Retinal pigment epithelial cell (primary cell): ENCODE data around the gene RMND5A.
"Not testable (repeated sequence)": the region's sequence is repeated elsewhere in the genome, so short reads cannot be mapped to it uniquely, and the experiment has no call there.

Source experiments
- DNase-seq: peaks from one replicate; pipeline ENCODE4 v3.0.0-alpha.2; 2010; ENCODE audit warnings: low read depth
- H3K4me3 ChIP-seq: 2 replicates; pipeline ENCODE4 v1.5.1; 2011; ENCODE audit warnings: mild to moderate bottlenecking, low read length, control low read depth, moderate library complexity
- CTCF ChIP-seq: conservative IDR thresholded peaks from 2 replicates; pipeline ENCODE4 v1.5.1; 2011; ENCODE audit warnings: low read depth, low read length, control low read depth, inconsistent platforms

The RMND5A gene

DNA sequence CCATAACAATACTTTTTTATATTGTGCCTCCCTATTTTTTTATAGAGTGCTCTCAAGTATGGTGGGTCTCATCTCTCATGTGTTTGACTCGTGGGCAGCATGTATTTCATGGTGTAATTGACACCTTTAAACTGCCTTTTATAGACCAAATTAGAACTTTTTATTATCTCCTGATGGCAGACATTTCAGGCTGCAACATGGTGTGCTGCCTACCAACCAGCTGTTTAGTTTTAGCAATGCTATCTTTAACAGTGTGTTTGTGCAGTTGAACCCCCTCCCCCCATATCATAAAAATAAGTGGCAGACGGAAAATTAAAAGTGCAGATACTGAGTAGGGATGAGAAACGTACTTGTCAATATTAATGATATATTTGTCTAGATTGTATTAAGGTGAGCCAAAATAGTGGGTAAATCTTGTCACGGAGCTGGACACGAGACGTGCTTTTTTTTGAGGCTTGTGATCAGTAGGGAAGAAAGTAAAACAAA is 12.0 kb downstream of the RMND5A start:
- not testable (repeated sequence) for DNase-seq, H3K4me3 ChIP-seq

- H3K4me3 ChIP-seq, DNase-seq: not testable (repeated sequence)
These were observed 12.7 kb downstream of the RMND5A start for GRCh38 chr2:86732837-86733236.

DNA sequence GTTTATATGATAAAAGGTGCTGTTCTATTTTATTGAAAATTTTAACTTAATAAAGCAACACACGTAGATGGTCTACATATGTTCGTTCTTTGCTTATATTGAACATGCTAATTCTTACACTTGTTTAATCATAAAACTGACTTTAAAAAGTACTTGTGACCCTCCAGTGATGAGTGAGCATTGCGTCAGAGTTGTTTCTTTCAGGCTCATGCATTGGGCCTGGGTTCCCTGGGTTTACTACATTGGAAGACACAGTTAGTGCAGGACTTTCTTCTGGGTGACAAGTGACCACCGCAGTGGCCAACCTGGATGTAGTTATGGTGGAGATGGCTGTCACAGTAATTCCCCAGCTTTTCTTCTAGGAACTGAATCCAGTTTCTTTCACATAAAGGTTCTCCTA is 13.4 kb downstream of the RMND5A start:
- H3K4me3 ChIP-seq, DNase-seq: not testable (repeated sequence)

DNA sequence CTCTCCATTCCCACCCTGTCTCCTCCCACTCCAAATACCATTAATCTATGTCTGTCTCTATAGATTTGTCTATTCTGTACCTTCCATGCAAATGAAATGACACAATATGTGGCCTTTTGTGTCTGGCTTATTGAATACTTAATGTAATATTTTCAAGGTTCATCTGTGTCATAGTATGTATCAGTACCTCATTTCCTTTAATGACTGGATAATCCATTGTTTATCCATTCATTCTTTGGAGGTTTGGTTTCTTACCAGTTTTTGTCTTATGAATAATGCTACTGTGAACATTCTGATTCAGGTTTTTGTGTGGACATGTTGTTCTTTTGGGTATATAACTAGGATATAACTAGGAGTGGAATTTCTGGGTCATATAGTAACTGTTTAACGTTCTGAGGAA is 14.8 kb downstream of the RMND5A start:
- H3K4me3 ChIP-seq, DNase-seq: not testable (repeated sequence)

GRCh38 chr2:86739485-86739884 is 19.4 kb downstream of the RMND5A start:
- not testable (repeated sequence) for DNase-seq, H3K4me3 ChIP-seq

GRCh38 chr2:86739889-86740288 is 19.8 kb downstream of the RMND5A start:
- not testable (repeated sequence) for H3K4me3 ChIP-seq

GRCh38 chr2:86741889-86742498 is 21.9 kb downstream of the RMND5A start:
- DNase-seq, H3K4me3 ChIP-seq: not testable (repeated sequence)

More at GRCh38 chr2:86739889-86740288, 19.8 kb downstream of the RMND5A start:
- DNase-seq = not testable (repeated sequence)

DNA sequence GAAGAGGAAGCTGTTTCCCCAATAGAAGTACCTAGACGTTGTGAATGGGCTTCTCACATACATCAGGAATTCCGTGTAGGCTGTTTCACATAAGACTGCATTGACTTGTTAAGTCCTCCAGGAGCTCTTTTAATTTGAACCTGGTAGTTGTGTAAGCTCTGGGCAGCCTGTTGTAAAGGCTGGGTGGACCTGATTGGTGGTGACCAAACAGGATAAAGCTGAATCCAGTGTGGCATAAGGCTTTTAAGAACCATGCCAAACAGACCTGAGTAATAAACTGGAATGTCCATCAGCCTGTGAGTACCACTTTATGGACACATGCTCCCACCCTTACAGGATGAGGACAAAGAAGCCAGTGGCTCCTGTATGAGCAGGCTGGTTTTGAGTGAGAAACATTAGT is 24.1 kb downstream of the RMND5A start:
- H3K4me3 ChIP-seq = no peak overlapping the region
- no peak for TF ChIP-seq CTCF
- no peak for DNase-seq

- no peak for TF ChIP-seq CTCF
- no peak overlapping the region for H3K4me3 ChIP-seq
- DNase-seq = no peak
These were observed 26.8 kb downstream of the RMND5A start for GRCh38 chr2:86746939-86747338.

DNA sequence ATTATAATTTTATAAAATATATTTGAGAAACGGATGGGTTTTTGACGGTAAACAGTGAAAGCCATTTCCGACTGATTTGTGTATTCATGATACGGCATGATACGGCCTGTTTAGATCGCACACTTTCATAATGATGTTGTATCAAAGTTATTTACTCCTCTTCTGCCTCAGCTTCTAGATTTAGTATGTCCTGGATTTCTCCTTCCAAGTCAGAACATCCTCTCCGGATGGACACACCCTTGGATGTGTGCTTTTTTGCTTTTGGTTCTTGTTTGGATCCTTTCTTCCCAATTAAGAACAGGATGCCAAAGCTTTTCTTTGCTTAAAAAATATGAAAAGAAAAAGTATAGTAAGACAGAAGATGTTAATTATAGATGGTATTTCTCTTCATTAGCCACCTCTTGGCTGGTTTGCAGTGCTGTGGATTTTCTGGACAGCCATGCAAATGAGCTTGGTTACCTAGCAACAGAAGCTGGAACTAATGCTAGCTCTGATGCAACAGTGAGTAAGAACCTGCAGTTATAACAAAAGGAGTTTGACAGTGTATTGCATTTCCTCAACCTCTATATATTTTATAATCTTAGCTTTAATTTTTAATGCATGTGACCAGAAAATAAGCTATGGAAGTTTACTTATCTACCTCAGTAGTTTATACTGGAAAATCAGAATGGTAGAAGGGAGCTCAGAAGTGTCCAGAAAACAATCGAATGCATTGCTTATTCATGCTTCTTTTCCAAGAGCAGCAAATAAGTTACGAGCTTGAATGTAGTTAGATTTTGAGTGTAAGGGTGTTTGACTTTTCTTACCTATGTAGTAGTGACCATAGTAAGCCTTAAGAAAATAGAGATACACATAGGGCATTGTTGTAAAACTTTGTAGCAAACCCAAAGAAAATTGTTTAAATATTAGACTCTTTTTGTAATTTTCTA is 27.9 kb downstream of the RMND5A start:
- no peak for TF ChIP-seq CTCF
- no peak overlapping the region for H3K4me3 ChIP-seq
- peak; percentile 55 for DNase-seq
